K562 (cell line): Measurements from ENCODE around the gene ANO8. TPM values are rescaled to one million over a fixed set of nuclear protein-coding genes. Genes with fewer than 3 reads are reported as not detected.
A peak's percentile ranks its signal among the peaks of the same experiment; 100 is the strongest.

Source experiments
- ATAC-seq: fragments of 200-7000 bp; cut with Tn5 transposase; 3 replicates; pipeline ENCODE4 v1.9.1; 2020; ENCODE audit warnings: moderate library complexity
- BruUV-seq: library from RNA; stranded (reverse); fragments of 400-500 nt; replicated peaks from 2 replicates; lab custom pipeline; 2021; lab: Mats Ljungman, UMichigan
- CTCF ChIA-PET: fragments of 300-600 bp; formaldehyde crosslinking; extraction: SDS; loops from one replicate; lab custom pipeline; 2021; ENCODE audit warnings: low intra/inter-chr PET ratio; lab: Yijun Ruan, JAX
- POLR2A ChIA-PET: fragments of 300-600, 350-650 bp; sonication (Branson Sonifier 250); formaldehyde crosslinking; extraction: SDS; loops from one replicate; lab custom pipeline; 2021; ENCODE audit warnings: antibody characterized with exemption, inconsistent platforms; lab: Yijun Ruan, JAX
- DNase-seq, 4 experiments: peaks; one replicate each; pipeline versions ENCODE4 v3.0.0 to v3.0.0-alpha.2; 2011 to 2018; ENCODE audit warnings: low spot score in 3 of 4, mixed read lengths in 3 of 4; ENCODE audit errors: extremely low read depth in 1 of 4
- FAIRE-seq: peaks from 2 replicates; lab custom pipeline; 2011; peaks lifted over from hg19 to GRCh38; lab: Jason Lieb, UNC
- H2AFZ ChIP-seq: 2 replicates; pipeline ENCODE4 v1.6.0; 2011; ENCODE audit warnings: low read depth, low read length, control low read depth, inconsistent platforms
- H3K27ac ChIP-seq: fragments of 200-600 bp; 3 replicates; pipeline ENCODE4 v1.8.0; 2011; ENCODE audit warnings: low read depth, mild to moderate bottlenecking, control low read depth, inconsistent platforms, low read length, moderate library complexity, mixed read lengths; ENCODE audit errors: extremely low read depth
- H3K27me3 ChIP-seq, 2 experiments: fragments of 300-600 bp in 1 of 2; 2 replicates in 1 of 2; 3 replicates in 1 of 2; pipeline versions ENCODE4 v1.6.0 to v1.8.0; 2011; ENCODE audit warnings: inconsistent platforms in 2 of 2, low read length in 2 of 2, mild to moderate bottlenecking in 1 of 2, mixed read lengths in 1 of 2, moderate library complexity in 1 of 2; ENCODE audit not compliant: control insufficient read depth in 2 of 2, insufficient read depth in 2 of 2
- H3K36me3 ChIP-seq: fragments of 300-600 bp; 3 replicates; pipeline ENCODE4 v1.8.0; 2011; ENCODE audit warnings: mild to moderate bottlenecking, low read length, inconsistent platforms; ENCODE audit not compliant: control insufficient read depth, insufficient read depth
- H3K4me1 ChIP-seq, 2 experiments: fragments of 200-600 bp in 1 of 2; replicated peaks in 1 of 2; 2 replicates in 1 of 2; 3 replicates in 1 of 2; pipeline versions ENCODE4 v1.5.1 to v1.8.0; 2011; ENCODE audit warnings: inconsistent platforms in 2 of 2, low read length in 2 of 2, mild to moderate bottlenecking in 1 of 2, mixed read lengths in 1 of 2, moderate library complexity in 1 of 2; ENCODE audit not compliant: control insufficient read depth in 2 of 2, insufficient read depth in 2 of 2
- H3K4me2 ChIP-seq: 2 replicates; pipeline ENCODE4 v1.6.1; 2011; ENCODE audit warnings: low read length, control low read depth, inconsistent platforms, mixed read lengths; ENCODE audit not compliant: insufficient read depth
- H3K4me3 ChIP-seq: fragments of 200-600 bp; sonication (generic), shearing (Covaris generic); 2 replicates; pipeline ENCODE4 v1.5.1; 2016; ENCODE audit warnings: control low read depth, inconsistent platforms
- H3K79me2 ChIP-seq: fragments of 200-600 bp; 3 replicates; pipeline ENCODE4 v1.8.0; 2011; ENCODE audit warnings: low read length, inconsistent platforms; ENCODE audit not compliant: control insufficient read depth, insufficient read depth
- H3K9ac ChIP-seq, 2 experiments: 2 replicates each; pipeline versions ENCODE4 v1.6.0 to v1.6.1; 2011; ENCODE audit warnings: low read depth in 2 of 2, low read length in 2 of 2, control low read depth in 1 of 2, inconsistent platforms in 1 of 2, mild to moderate bottlenecking in 1 of 2, mixed read lengths in 1 of 2; ENCODE audit not compliant: insufficient read depth in 1 of 2
- H3K9me1 ChIP-seq: one replicate; pipeline ENCODE4 v1.6.0; 2011; ENCODE audit warnings: inconsistent platforms, mild to moderate bottlenecking, low read length, moderate library complexity; ENCODE audit not compliant: control insufficient read depth, insufficient read depth
- H3K9me3 ChIP-seq: replicated peaks from 2 replicates; pipeline ENCODE4 v1.5.1; 2011; ENCODE audit warnings: low read depth, low read length, inconsistent platforms; ENCODE audit not compliant: control insufficient read depth, insufficient read depth
- H4K20me1 ChIP-seq: replicated peaks from 2 replicates; pipeline ENCODE4 v1.6.1; 2011; ENCODE audit warnings: low read length, inconsistent platforms, mixed read lengths; ENCODE audit not compliant: control insufficient read depth, insufficient read depth
- BCOR ChIP-seq: fragments of 450-650 bp; IDR thresholded peaks from 2 replicates; pipeline ENCODE4 v1.6.1; 2016
- ESRRA ChIP-seq: fragments of 450-650 bp; IDR thresholded peaks from 2 replicates; pipeline ENCODE4 v1.6.1; 2014; ENCODE audit warnings: low read depth, mild to moderate bottlenecking, moderate library complexity, borderline replicate concordance
- HDAC2 ChIP-seq: fragments of 450-650 bp; IDR thresholded peaks from 2 replicates; pipeline ENCODE4 v1.6.1; 2016; ENCODE audit warnings: mild to moderate bottlenecking
- KDM1A ChIP-seq, 2 experiments: fragments of 450-650 bp; IDR thresholded peaks; 2 replicates each; pipeline ENCODE4 v1.6.1; 2016; ENCODE audit warnings: mild to moderate bottlenecking in 2 of 2
- RBM25 ChIP-seq: fragments of 200-400 bp; formaldehyde crosslinking; IDR thresholded peaks from 2 replicates; pipeline ENCODE4 v1.6.1; 2018; ENCODE audit warnings: low read length, low read depth, moderate library complexity; ENCODE audit not compliant: severe bottlenecking
- SMARCE1 ChIP-seq: fragments of 450-650 bp; IDR thresholded peaks from 2 replicates; pipeline ENCODE4 v1.7.1; 2016; ENCODE audit warnings: mild to moderate bottlenecking
- ZFP36 ChIP-seq: fragments of 150-350 bp; IDR thresholded peaks from 2 replicates; pipeline ENCODE4 v1.6.1; 2018; ENCODE audit warnings: low read length, low read depth; ENCODE audit not compliant: partially characterized antibody
- ZKSCAN8 ChIP-seq: fragments of 200-800 bp; sonication (Bioruptor generic); IDR thresholded peaks from 2 replicates; pipeline ENCODE4 v1.6.1; 2016; ENCODE audit warnings: missing genetic modification characterization, missing compliant biosample characterization
- WGBS: fragments of 100-300 bp; shearing (Covaris generic); methylation state at CpG from one replicate; pipeline ENCODE4 v1.1.6; 2016; ENCODE audit warnings: low coverage, mixed read lengths; ENCODE audit not compliant: insufficient coverage; ENCODE audit errors: missing lambda C conversion rate; 5-methylcytosine and 5-hydroxymethylcytosine counted together
- in situ Hi-C: fragments of 300-500 bp; cut with MboI; formaldehyde crosslinking; loops from 4 replicates; pipeline ENCODE4 v1.15.0; 2018; ENCODE audit warnings: inconsistent platforms, mixed read lengths
- intact Hi-C: fragments of 100-400 bp; cut with micrococcal nuclease; formaldehyde crosslinking; loops from 2 replicates; pipeline ENCODE4 v1.14.2; 2022
- polyA plus RNA-seq, 8 experiments: library from polyadenylated mRNA; depleted of rRNA in 4 of 8; stranded (reverse) in 5 of 8; unstranded in 3 of 8; fragments of >200 nt; fragmentation: Nextera tagmentation in 2 of 8; fragmentation: Illumina TruSeq in 1 of 8; extraction: Ambion mirVana in 2 of 8; extraction: Trizol in 1 of 8; gene quantifications; 2 replicates each; pipeline versions ENCODE4 v1.2.1 to v1.2.3, GENCODE V29; 2011 to 2014; ENCODE audit warnings: inconsistent platforms in 1 of 8, missing spikeins in 1 of 8
- total RNA-seq, 7 experiments: library from RNA; depleted of rRNA in 6 of 7; stranded (reverse); fragments of >200 nt in 6 of 7; fragmentation: Illumina TruSeq in 2 of 7; extraction: Trizol in 2 of 7; gene quantifications; 2 replicates each; pipeline versions ENCODE4 v1.2.1 to v1.2.3, GENCODE V29; 2011 to 2021; ENCODE audit warnings: low replicate concordance in 1 of 7
- TF ChIP-seq, protein P1 (sequence below): sonication (generic); formaldehyde crosslinking; IDR thresholded peaks from 2 replicates; pipeline ENCODE4 v1.8.0; 2022; ENCODE audit warnings: mild to moderate bottlenecking, missing genetic modification reagents

ANO8 gene
- total and polyA plus RNA-seq, 9 of the 15 experiments (the other 6 are each of a cell fraction or from before 2014, with no cell fraction given) = 0.07 to 7.6 (median 2.3) TPM; not detected in 1

DNA sequence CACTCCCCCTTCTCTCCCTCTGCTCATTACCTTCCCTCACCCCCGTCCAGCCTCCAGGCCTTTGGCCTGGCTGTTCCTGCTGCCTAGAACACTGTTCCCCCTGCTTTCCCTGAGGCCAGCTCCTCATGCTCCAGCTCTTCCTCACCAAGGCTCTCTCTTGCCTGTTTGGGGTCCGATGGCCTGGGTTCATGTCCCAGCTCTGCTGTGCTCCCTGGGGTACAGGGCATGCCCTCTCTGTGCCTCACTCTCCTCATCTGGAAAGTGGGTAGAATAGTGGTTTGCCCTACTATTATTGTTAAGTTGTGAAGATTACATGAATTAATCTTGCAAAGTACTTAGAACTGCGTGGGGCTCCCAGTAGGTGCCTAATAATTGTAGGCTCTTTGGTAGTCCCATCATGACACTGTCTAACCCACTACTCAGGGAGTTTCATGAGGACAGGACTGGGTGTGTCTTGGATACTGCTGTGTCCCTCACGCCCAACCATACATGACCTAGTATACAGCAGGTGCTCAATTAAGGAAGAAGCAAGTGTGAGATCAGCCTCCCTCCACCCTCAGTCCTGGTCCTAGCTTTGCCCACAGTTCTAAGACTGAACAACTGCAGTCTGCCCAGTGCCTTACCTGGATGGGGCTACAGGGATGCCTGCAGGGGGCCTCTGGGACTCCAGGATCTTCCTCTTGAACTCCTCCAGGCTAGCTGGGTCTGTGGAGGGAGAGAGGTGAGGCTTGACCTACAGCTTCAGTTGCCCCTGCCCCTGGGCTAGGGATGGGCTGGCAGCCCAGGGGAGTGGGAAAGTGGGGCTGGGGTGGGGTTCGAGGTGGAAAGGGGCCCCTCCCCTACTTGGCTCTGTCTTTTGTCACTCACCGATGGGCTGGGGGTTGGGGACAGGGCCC is 25.5 kb upstream of the ANO8 start:
- no peak overlapping the region for H2AFZ ChIP-seq
- DNase-seq (peak in 1 of 4 experiments; percentile 10), ATAC-seq (no peak), FAIRE-seq (no peak)
- no peaks in the 10 kb centered on the region for H4K20me1 ChIP-seq
- H3K27ac ChIP-seq = no peak overlapping the region
- peaks cover 15 to 26% of the 10 kb centered on the region in 2 experiments for H3K27me3 ChIP-seq
- ChIA-PET CTCF (no interaction called here), POLR2A (interaction anchor here (0.6 kb wide), 2 partner anchors 57 to 611 kb away, joined by 3 to 4 read pairs; partner anchors contain the start of gene ABHD8)
- intact Hi-C loops = no loop called here
- H3K4me2 ChIP-seq = no peak overlapping the region
- peaks cover 0 to 1% of the 10 kb centered on the region in 2 experiments; a peak in 2 of 5 replicates for H3K4me1 ChIP-seq
- BruUV-seq = no TSS peak
- 20% methylated on average over 6 of the region's 6 CpGs for WGBS
- no peak overlapping the region for H3K4me3 ChIP-seq
- peak overlapping the region in 1 of 2 experiments; percentile 71; a peak in 1 of 4 replicates for H3K9ac ChIP-seq
- in situ Hi-C loops = no loop called here
- no peaks in the 10 kb centered on the region for H3K79me2 ChIP-seq
- TF ChIP-seq HDAC2 (0 out of 2 replicates have a peak, but pooled peaks have one; percentile 20), ZKSCAN8 (peak; percentile 93), KDM1A (IDR thresholded peaks at IDR 0.05) (peak; percentile 30 to 61; a peak in 1 of 4 replicates), BCOR (peak; percentile 72), ZFP36 (peak; percentile 13), RBM25 (peak; percentile 55), SMARCE1 (no peak), ESRRA (0 out of 2 replicates have a peak, but pooled peaks have one; percentile 24)
- TF ChIP-seq, protein P1, sequence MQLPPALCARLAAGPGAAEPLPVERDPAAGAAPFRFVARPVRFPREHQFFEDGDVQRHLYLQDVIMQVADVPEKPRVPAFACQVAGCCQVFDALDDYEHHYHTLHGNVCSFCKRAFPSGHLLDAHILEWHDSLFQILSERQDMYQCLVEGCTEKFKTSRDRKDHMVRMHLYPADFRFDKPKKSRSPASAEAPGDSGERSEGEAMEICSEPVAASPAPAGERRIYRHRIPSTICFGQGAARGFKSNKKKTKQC (CRISPR knock-in tag) = no peak
- H3K9me3 ChIP-seq = no peaks in the 10 kb centered on the region
- no peaks in the 10 kb centered on the region for H3K9me1 ChIP-seq
- H3K36me3 ChIP-seq = no peaks in the 10 kb centered on the region
